K562 (cell line): ENCODE measurements around the gene UQCRHL. TPM values are rescaled to one million over a fixed set of nuclear protein-coding genes. Genes with fewer than 3 reads are reported as not detected.
A peak's percentile ranks its signal among the peaks of the same experiment; 100 is the strongest.

Source experiments
- CHD2 ChIP-seq: IDR thresholded peaks from 2 replicates; pipeline ENCODE4 v1.6.1; 2011; ENCODE audit warnings: low read depth, low read length
- E2F1 ChIP-seq: sonication (generic); formaldehyde crosslinking; IDR thresholded peaks from 2 replicates; pipeline ENCODE4 v1.8.1; 2023; ENCODE audit warnings: mild to moderate bottlenecking, missing genetic modification reagents, moderate library complexity
- E2F6 ChIP-seq, 2 experiments: IDR thresholded peaks; 2 replicates each; pipeline ENCODE4 v1.6.1; 2011; ENCODE audit warnings: borderline replicate concordance in 1 of 2, control low read depth in 1 of 2, low read depth in 1 of 2, low read length in 1 of 2, mild to moderate bottlenecking in 1 of 2, mixed read lengths in 1 of 2, moderate library complexity in 1 of 2; ENCODE audit not compliant: insufficient read depth in 1 of 2, insufficient read length in 1 of 2, poor library complexity in 1 of 2, severe bottlenecking in 1 of 2; ENCODE audit errors: extremely low read depth in 1 of 2
- E2F8 ChIP-seq: fragments of 450-650 bp; IDR thresholded peaks from 2 replicates; pipeline ENCODE4 v1.7.1; 2018; ENCODE audit warnings: mild to moderate bottlenecking, low read depth; ENCODE audit not compliant: partially characterized antibody
- ELF2 ChIP-seq: fragments of 250-450 bp; sonication (Bioruptor Pico); IDR thresholded peaks from 2 replicates; pipeline ENCODE4 v1.5.0; 2021; ENCODE audit warnings: mild to moderate bottlenecking
- HDAC3 ChIP-seq: fragments of 450-650 bp; IDR thresholded peaks from 2 replicates; pipeline ENCODE4 v1.6.1; 2018; ENCODE audit warnings: borderline replicate concordance, mild to moderate bottlenecking, moderate library complexity; ENCODE audit not compliant: partially characterized antibody
- HDAC6 ChIP-seq: IDR thresholded peaks from 2 replicates; pipeline ENCODE4 v1.6.1; 2012; ENCODE audit warnings: low read depth, mild to moderate bottlenecking, control low read depth, inconsistent platforms, low read length, moderate library complexity
- MCM3 ChIP-seq: fragments of 450-650 bp; IDR thresholded peaks from 2 replicates; pipeline ENCODE4 v1.6.1; 2016
- NFE2 ChIP-seq: IDR thresholded peaks from 2 replicates; pipeline ENCODE4 v1.6.1; 2014; ENCODE audit warnings: antibody characterized with exemption, low read depth
- POLR3A ChIP-seq: IDR thresholded peaks from 2 replicates; pipeline ENCODE4 v1.6.1; 2011; ENCODE audit warnings: borderline replicate concordance, mild to moderate bottlenecking, moderate library complexity; ENCODE audit not compliant: insufficient read length, insufficient read depth; ENCODE audit errors: extremely low read depth
- POLR3G ChIP-seq: IDR thresholded peaks from 2 replicates; pipeline ENCODE4 v1.6.1; 2011; ENCODE audit not compliant: insufficient read length, insufficient replicate concordance; ENCODE audit errors: extremely low read depth
- RB1 ChIP-seq: fragments of 450-650 bp; IDR thresholded peaks from 2 replicates; pipeline ENCODE4 v1.6.1; 2017; ENCODE audit warnings: low read depth, mild to moderate bottlenecking
- RBM22 ChIP-seq: fragments of 200-400 bp; formaldehyde crosslinking; IDR thresholded peaks from 2 replicates; pipeline ENCODE4 v1.6.1; 2018; ENCODE audit warnings: low read length, low read depth; ENCODE audit not compliant: poor library complexity, severe bottlenecking
- SMARCB1 ChIP-seq: IDR thresholded peaks from 2 replicates; pipeline ENCODE4 v1.6.1; 2011; ENCODE audit warnings: improper control_type of control experiment, low read depth; ENCODE audit not compliant: insufficient read length
- THAP7 ChIP-seq: fragments of 250-450 bp; sonication (Bioruptor Pico); IDR thresholded peaks from 2 replicates; pipeline ENCODE4 v1.5.0; 2021
- ZBTB5 ChIP-seq: fragments of 450-650 bp; IDR thresholded peaks from 2 replicates; pipeline ENCODE4 v1.6.1; 2017; ENCODE audit warnings: antibody characterized with exemption
- ZKSCAN8 ChIP-seq: fragments of 200-800 bp; sonication (Bioruptor generic); IDR thresholded peaks from 2 replicates; pipeline ENCODE4 v1.6.1; 2016; ENCODE audit warnings: missing genetic modification characterization, missing compliant biosample characterization
- ZNF146 ChIP-seq: IDR thresholded peaks from one replicate; pipeline ENCODE4 v1.6.1; 2018; ENCODE audit warnings: missing compliant biosample characterization; ENCODE audit not compliant: unreplicated experiment
- ZNF212 ChIP-seq: fragments of 450-650 bp; formaldehyde crosslinking; IDR thresholded peaks from 2 replicates; pipeline ENCODE4 v1.4.0; 2020; ENCODE audit warnings: mild to moderate bottlenecking
- ZNF3 ChIP-seq: fragments of 250-450 bp; sonication (Bioruptor Pico); IDR thresholded peaks from 2 replicates; pipeline ENCODE4 v1.5.0; 2021; ENCODE audit warnings: mild to moderate bottlenecking, moderate library complexity
- polyA plus RNA-seq, 8 experiments: library from polyadenylated mRNA; depleted of rRNA in 4 of 8; stranded (reverse) in 5 of 8; unstranded in 3 of 8; fragments of >200 nt; fragmentation: Nextera tagmentation in 2 of 8; fragmentation: Illumina TruSeq in 1 of 8; extraction: Ambion mirVana in 2 of 8; extraction: Trizol in 1 of 8; gene quantifications; 2 replicates each; pipeline versions ENCODE4 v1.2.1 to v1.2.3, GENCODE V29; 2011 to 2014; ENCODE audit warnings: inconsistent platforms in 1 of 8, missing spikeins in 1 of 8
- total RNA-seq, 7 experiments: library from RNA; depleted of rRNA in 6 of 7; stranded (reverse); fragments of >200 nt in 6 of 7; fragmentation: Illumina TruSeq in 2 of 7; extraction: Trizol in 2 of 7; gene quantifications; 2 replicates each; pipeline versions ENCODE4 v1.2.1 to v1.2.3, GENCODE V29; 2011 to 2021; ENCODE audit warnings: low replicate concordance in 1 of 7

The UQCRHL gene
- total and polyA plus RNA-seq, 9 of the 15 experiments (the other 6 are each of a cell fraction or from before 2014, with no cell fraction given) = 5.1 to 41.3 (median 21.8) TPM

- TF ChIP-seq SMARCB1 (no peak), CHD2 (peak; percentile 54), RB1 (peak; percentile 85; the same call in 1 of the 2 replicates), ZNF3 (no peak), HDAC6 (no peak), E2F6 (IDR thresholded peaks at IDR 0.05; ENCODE audit: borderline replicate concordance in 1 of 2, extremely low read depth in 1 of 2, insufficient read depth in 1 of 2, insufficient read length in 1 of 2, low read depth in 1 of 2, low read length in 1 of 2, poor library complexity in 1 of 2, severe bottlenecking in 1 of 2) (peak; percentile 81 to 88), ZKSCAN8 (CRISPR knock-in tag) (no peak), ZBTB5 (no peak), MCM3 (no peak), ZNF146 (CRISPR knock-in tag) (no peak), E2F8 (peak; percentile 79), POLR3A (no peak), ZNF212 (CRISPR knock-in tag) (0 out of 2 replicates have a peak, but pooled peaks have one; percentile 51), NFE2 (no peak; the same call in 1 of the 2 replicates), THAP7 (no peak), ELF2 (CRISPR knock-in tag) (no peak; the same call in none of the 2 replicates), POLR3G (no peak), HDAC3 (no peak), E2F1 (peak; percentile 96), RBM22 (peak; percentile 18)
Observed at GRCh38 chr1:15835741-15836510, 28.5 kb upstream of the UQCRHL start (continued).
